ENCODE results near the gene LEUTX.
A peak's percentile ranks its signal among the peaks of the same experiment; 100 is the strongest.
"Not testable (repeated sequence)": the region's sequence is repeated elsewhere in the genome, so short reads cannot be mapped to it uniquely, and the experiment has no call there.

LEUTX gene

DNA sequence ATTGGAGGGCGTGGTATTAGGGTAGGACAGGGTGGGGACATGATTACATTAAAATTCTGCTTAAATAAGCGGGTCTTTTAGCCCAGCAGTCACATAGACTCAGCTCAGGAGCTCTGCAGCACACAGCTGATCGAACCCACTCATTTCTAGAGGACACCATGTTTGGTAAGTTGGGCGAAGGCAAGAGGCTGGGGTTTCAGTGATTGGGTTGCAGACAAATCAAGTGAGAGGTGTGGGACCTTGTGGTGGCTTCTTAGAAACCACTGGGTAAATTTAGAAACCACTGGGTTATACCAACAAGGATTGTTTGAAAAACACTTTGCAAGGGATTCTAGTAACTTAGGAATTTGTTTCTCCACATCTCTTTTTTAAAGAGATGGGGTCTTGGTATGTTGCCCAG, at the start of gene LEUTX:
Gene LEUTX (plus strand): TSS at position 92 of the 400 bp plus-strand sequence. CDS start 67 bp downstream, at position 159.
- no peak for DNase-seq

DNA sequence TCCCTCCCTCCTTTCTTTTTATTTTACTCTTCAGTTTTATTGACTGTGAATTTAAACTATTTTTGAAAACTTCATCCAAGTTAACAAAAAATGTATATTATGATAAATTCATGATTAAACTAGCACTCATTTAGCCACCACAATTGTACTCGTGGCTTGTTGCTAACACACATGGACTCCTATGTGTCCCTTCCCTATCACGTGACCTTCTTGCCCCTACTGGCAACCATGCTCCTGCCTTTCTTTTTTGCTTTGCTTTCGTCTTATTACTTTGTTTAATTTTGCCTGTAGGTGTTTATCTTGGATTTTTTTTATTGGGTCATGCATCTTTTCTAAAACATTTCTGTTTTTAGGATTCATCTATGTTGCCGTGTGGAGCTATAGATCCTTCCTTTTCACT, 49.1 kb upstream of the LEUTX start:
- DNase-seq, result no peak

DNA sequence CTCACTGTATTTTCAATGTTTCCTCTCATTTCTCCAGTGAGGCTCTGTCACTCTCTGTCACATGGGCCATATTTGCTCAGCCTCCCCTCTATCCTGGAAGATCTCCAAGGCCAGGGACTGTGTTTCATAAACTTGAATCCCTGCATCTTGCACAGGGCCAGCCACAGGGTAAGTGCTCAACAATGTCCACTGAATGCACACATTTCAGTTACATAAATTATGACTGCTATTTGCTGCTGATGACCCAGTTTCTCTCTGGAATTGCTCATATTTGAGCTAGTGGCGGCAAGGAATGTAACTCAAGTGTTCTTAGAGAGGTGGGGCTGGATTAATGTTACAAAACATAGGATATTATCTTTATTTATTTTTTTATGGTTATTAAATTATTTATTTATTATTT, 47.0 kb upstream of the LEUTX start:
- DNase-seq, result no peak

DNA sequence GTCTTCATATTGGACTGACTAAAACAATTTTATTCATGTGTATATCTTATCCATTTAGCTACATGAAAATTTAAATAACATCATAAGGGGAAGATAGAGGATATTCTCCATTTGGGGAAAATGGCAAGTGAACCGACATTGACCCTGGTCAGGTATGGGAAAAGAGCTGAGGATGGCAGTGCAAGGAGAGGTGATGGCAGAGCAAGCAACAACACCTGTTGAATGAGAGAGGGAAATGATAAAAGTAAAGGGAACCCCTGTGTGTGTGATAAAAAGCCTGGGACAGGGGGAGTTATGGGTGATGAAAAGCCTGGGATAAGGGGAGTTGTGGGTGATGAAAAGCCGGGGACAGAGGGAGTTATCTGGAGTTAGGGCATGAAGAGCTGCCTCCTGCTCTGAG, 44.8 kb upstream of the LEUTX start:
- DNase-seq, result no peak

GRCh38 chr19:39735688-39736087, 43.0 kb upstream of the LEUTX start:
- no peak for DNase-seq

GRCh38 chr19:39736088-39736487, 42.6 kb upstream of the LEUTX start:
- no peak for DNase-seq

DNA sequence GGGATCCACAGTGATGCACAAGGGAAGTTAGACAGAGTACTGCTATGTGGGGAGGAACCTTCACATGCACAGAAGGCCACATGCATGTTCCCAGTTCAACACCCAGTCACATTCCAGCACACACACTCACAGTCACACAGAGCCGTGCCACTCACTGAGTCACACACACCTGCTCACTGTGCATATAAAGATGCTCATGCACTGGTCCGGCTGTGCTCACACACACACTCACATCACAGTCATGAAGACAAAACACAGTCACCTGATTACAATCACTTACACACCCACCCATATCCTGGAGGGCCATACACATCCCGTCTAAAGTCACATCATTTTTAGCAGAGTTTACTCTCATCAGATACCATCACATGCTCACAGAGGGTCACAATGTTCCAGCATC, 41.3 kb upstream of the LEUTX start:
- no peak for DNase-seq

- no peak for DNase-seq
Measured at GRCh38 chr19:39737891-39738290, 40.8 kb upstream of the LEUTX start, which contains the start of gene CLC. Gene CLC (minus strand): TSS chr19:39738029. CDS start chr19:39737952, 77 bp downstream.

DNA sequence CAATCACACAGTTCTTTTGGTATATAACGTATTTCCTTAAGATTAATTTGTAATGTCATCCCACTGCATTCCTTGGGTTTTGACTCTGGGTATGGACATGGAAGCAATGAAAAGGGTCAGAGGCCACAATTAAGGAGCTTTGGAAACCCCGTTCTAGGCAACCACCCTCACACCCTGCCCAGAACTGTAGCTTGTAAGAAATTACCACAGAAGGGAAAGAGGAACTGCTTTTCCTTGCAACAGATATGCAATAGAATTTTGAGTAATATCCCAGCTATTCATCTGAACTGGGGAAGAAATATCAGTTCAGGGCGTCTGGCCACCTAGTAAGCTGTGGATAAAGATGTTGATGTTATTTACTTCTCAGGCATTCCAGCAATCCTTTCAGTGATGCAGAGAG, 39.8 kb upstream of the LEUTX start:
- DNase-seq, result no peak

DNA sequence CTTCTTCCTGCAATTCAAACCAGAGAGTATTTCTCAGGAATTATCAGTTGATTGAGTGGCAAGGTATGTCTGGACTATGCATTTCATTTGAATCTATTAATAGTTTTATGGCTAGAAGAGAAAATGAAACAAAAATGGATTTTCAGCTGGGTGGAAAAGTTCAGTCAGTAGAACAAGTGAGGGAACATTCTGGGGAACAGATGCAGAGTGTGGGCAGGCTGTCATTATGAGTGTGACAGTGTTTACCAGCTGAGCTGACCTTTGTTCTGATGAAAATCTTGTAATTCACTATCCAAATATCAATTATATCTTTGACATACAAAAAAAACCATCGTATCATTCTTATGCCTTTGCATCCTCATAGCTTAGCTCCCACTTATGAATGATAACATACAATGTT, 38.3 kb upstream of the LEUTX start:
- no peak for DNase-seq

DNA sequence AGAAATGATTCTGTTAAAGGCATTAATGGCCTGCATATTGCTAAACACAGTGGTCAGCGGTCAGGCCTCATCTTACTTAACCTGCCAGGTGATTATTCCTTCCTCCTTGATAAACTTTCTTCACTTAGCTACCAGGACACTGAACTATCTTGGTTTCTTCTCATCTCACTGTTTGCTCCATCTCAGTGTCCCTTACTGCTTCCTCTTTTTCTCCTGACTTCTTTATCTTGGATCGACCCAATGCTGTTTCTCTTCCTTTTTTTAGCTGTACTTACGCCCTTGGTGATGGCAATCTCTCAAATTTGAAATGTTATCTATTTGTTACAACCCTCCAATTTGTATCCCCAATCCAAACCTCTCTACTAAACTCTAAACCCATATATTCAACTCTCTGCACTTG, 33.0 kb upstream of the LEUTX start:
- no peak for DNase-seq

DNA sequence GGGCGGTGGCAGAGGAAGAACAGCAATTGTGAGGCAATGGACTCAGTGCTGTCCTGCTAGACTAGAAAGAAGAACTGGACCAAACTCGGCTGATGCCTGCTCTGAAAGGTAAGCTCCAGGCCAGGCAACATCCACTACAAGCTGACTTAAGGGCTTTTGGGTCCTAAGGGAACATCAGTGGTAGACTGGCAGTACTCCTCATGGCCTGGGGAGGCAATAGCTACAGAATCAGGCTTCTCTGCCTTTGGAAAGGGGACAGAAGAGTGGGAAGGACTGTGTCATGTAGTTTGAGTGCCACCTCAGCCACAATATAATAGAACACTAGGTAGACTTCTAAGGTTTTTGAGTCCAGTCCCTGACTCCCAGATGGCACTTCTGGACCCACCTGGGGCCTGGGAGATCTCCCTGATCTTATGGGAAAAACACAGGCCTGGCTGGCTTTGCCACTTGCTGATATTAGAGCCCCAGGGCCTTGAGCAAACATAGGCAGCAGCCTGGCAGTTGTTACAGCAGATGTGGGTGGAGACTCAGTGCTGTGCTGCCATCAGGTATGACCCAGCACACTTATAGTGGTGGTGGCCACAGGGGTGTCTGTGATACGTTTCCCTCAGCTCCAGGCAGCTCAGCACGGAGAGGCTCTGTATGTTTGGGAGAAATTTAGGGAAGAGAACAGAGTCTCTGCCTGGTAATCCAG, 31.7 kb upstream of the LEUTX start:
- no peak for DNase-seq

GRCh38 chr19:39749981-39750380, 28.7 kb upstream of the LEUTX start:
- no peak for DNase-seq

GRCh38 chr19:39752390-39752789, 26.3 kb upstream of the LEUTX start:
- DNase-seq, result no peak

DNA sequence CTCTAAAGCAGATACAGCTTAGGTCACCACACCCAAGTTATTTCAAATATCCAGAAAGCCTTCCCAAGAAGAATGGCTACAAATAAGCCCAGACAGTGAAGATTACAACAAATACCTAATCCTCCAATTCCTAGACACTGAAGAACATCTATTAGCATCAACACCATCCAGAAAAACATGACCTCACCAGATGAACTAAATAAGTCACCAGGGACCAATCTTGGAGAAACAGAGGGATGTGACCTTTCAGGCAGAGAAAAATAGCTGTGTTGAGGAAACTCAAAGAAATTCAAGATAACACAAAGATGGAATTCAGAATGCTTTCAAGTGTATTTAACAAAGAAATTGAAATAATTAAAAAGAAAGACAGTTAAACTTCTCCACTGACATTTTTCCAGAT, 25.9 kb upstream of the LEUTX start:
- DNase-seq, result no peak

DNA sequence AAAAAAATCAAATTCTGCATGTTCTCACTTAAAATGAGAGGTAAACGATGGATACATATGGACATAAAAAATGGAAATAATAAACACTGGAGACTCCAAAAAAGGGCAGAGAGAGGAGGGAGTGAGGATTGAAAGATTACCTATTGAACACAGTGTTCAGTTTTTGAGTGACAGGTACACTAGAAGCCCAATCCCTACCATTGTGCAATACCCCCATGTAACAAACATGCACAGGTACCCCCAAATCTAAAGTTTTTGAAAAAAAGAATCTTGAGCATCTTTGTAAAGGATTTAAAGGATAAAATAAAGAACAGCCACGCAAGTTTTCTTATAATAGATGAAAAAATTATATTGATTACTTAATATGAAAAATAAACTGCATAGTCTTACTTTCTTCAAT, 24.1 kb upstream of the LEUTX start:
- no peak for DNase-seq

DNA sequence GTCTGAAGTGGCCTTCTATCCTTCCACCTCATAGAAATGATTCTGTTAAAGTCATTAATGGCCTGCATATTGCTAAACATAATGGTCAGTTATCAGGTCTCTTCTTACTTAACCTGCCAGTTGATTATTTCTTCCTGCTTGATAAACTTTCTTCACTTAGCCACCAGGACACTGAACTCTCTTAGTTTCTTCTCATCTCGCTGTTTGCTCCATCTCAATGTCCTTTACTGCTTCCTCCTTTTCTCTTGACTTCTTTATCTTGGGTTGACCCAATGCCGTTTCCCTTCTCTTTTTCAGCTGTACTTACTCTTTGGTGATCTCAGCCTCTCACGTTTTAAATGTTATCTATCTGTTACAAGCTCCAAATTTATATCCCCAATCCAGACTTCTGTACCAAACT, 23.7 kb upstream of the LEUTX start:
- DNase-seq, result no peak

GRCh38 chr19:39759457-39760184, 19.0 kb upstream of the LEUTX start:
- DNase-seq, result no peak

GRCh38 chr19:39761851-39762250, 16.8 kb upstream of the LEUTX start:
- DNase-seq, result not testable (repeated sequence)

DNA sequence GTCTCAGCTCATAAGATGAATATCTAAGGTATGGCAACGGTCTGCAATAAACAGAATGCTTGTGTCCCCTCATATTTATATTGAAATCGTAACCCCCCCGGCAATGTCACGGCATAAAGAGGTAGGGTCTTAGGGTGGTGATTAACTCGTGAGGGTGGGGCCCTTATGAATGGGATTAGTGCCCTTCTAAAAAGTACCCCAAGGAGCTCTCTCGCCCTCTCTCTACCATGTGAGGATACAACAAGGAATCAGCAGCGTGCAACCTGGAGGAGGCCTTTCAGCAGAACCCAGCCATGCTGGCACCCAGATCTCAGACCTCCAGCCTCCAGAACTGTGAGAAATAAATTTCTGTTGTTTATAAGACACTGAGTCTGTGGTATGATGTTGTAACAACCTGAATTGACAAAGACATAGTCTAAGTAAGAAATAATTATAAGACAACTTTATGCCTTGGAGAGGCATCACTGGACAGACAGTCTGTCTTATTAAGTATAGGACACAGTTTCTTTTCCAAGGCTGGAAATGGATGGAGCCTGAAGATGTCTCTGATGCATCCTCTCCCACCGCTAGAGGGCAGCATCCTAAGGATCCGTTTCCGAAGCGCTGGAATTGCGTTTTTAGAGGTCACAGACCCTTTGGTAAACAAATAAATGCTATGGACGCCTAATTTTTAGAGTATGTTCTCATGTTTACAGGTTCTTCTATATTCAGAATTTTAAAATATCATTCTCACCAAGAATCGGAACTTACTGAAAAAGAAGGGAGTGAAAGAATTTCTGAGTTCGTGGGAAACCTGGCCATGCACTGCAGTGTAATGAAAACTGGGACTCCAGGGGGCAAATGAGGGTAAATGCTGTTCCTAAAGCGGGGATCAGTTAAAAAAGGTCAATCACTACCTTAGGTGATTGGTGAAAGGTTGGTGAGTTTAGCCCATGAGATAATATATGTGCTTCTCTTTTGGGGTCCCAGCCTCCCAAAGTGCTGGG, 13.3 kb upstream of the LEUTX start:
- peak; percentile 15 to 26 for DNase-seq

DNA sequence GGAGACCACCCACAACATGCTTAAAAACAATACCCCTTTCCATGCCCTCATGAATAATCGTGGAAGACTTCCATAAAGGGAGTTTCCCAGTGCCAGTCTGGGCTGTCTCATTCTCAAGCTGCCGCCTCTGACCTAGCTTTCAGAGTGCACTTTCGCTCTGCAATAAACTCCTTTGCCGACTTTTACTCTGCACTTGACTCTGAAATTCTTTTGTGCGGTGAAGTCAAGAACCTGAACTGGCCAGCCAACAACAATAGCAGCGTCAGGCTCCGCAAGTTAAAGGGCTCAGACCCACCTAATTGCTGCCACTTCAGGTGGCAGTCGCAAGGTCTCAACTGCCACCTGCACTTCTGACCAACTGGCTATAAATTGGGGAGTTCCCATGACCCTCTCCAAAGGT, 10.3 kb upstream of the LEUTX start:
- no peak for DNase-seq

DNA sequence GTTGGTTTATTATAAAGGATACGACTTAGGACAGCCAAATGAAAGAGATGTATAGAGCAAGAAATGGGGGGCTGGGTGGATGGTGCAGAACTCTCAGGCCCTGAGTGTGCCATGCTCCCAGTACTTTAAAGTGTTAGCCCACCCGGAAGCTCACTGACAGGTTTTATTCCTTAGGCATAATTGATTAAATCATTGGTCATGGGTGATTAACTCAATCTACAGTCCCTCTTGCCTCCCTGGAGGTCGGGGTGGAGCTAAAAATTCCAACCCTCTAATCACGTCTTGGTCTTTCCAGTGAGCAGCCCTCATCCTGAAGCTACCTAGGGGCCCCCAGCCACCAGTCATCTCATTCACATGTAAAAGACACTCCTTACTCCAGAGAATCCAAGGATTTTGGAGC, 9.9 kb upstream of the LEUTX start:
- DNase-seq, result no peak

- DNase-seq, result no peak
Measured at GRCh38 chr19:39780894-39781293, 2.2 kb downstream of the LEUTX start.
